ENCODE measurements around the gene SPDYE11.
"Not testable (repeated sequence)": the region's sequence is repeated elsewhere in the genome, so short reads cannot be mapped to it uniquely, and the experiment has no call there.

- TF ChIP-seq PATZ1 (CRISPR knock-in tag; IDR thresholded peaks at IDR 0.05; ENCODE audit: borderline replicate concordance); ZC3H10 (CRISPR knock-in tag; IDR thresholded peaks at IDR 0.05); ARNTL (CRISPR knock-in tag; IDR thresholded peaks at IDR 0.05; ENCODE audit: borderline replicate concordance, low read depth); CREB5 (CRISPR knock-in tag; IDR thresholded peaks at IDR 0.05; ENCODE audit: low read depth); GLIS3 (CRISPR knock-in tag; IDR thresholded peaks at IDR 0.05); SNAI2 (CRISPR knock-in tag; IDR thresholded peaks at IDR 0.05); BACH2 (CRISPR knock-in tag; IDR thresholded peaks at IDR 0.05; ENCODE audit: borderline replicate concordance); ZFP3 (CRISPR knock-in tag; IDR thresholded peaks at IDR 0.05); ZNF70 (CRISPR knock-in tag; IDR thresholded peaks at IDR 0.05); ISL1 (CRISPR knock-in tag; IDR thresholded peaks at IDR 0.05); ZNF565 (CRISPR knock-in tag; conservative IDR thresholded peaks at IDR 0.05; ENCODE audit: low read depth); RARB (CRISPR knock-in tag; IDR thresholded peaks at IDR 0.05); TCF4 (CRISPR knock-in tag; IDR thresholded peaks at IDR 0.05; ENCODE audit: borderline replicate concordance); POU6F1 (CRISPR knock-in tag; IDR thresholded peaks at IDR 0.05; ENCODE audit: borderline replicate concordance, low read depth): not testable (repeated sequence)
These were observed 59.7 kb downstream of the SPDYE11 start for GRCh38 chr7:72997887-72998468.
